GM18873 (cell line): ENCODE results near the gene SDHC.
A peak's percentile ranks its signal among the peaks of the same experiment; 100 is the strongest.
"Not testable (repeated sequence)": the region's sequence is repeated elsewhere in the genome, so short reads cannot be mapped to it uniquely, and the experiment has no call there.

Experiments used
- ATAC-seq: cut with Tn5 transposase; IDR thresholded peaks from one replicate; pipeline ENCODE4 v1.9.1; 2021; ENCODE audit warnings: mild to moderate bottlenecking, moderate library complexity, moderate number of reproducible peaks; ENCODE audit not compliant: unreplicated experiment, low FRiP score

SDHC gene

GRCh38 chr1:161307892-161308638 lies 6.1 kb upstream of the SDHC start:
- ATAC-seq: no peak

- no peak for ATAC-seq
These were observed 4.3 kb upstream of the SDHC start, which contains the start of gene MPZ for GRCh38 chr1:161309868-161310267. Gene MPZ, minus strand, starts transcription at chr1:161309968. Its CDS starts 63 bp downstream, at chr1:161309905.

- no peak for ATAC-seq
These were observed 2.5 kb upstream of the SDHC start for GRCh38 chr1:161311595-161312181.

- ATAC-seq: no peak
These were observed 504 bp upstream of the SDHC start for GRCh38 chr1:161313554-161314200.

GRCh38 chr1:161315841-161316674 lies 1.9 kb downstream of the SDHC start:
- not testable (repeated sequence) for ATAC-seq

GRCh38 chr1:161324020-161324419 lies 9.8 kb downstream of the SDHC start:
- ATAC-seq: no peak

GRCh38 chr1:161330346-161330745 lies 16.2 kb downstream of the SDHC start:
- ATAC-seq: no peak

GRCh38 chr1:161333166-161333565 lies 19.0 kb downstream of the SDHC start:
- no peak for ATAC-seq

- no peak for ATAC-seq
These were observed 21.6 kb downstream of the SDHC start for GRCh38 chr1:161335796-161336195.

- no peak for ATAC-seq
These were observed 28.0 kb downstream of the SDHC start for GRCh38 chr1:161342177-161342576.

GRCh38 chr1:161342821-161343220 lies 28.6 kb downstream of the SDHC start:
- ATAC-seq: no peak

GRCh38 chr1:161350671-161351070 lies 36.5 kb downstream of the SDHC start:
- ATAC-seq: no peak

- no peak for ATAC-seq
These were observed 37.3 kb downstream of the SDHC start for GRCh38 chr1:161351482-161351881.

- ATAC-seq: no peak
These were observed 42.9 kb downstream of the SDHC start for GRCh38 chr1:161357073-161357472.

- no peak for ATAC-seq
These were observed 45.1 kb downstream of the SDHC start for GRCh38 chr1:161359291-161359690.

- no peak for ATAC-seq
These were observed 50.2 kb downstream of the SDHC start for GRCh38 chr1:161364332-161364731.

- no peak for ATAC-seq
These were observed 51.0 kb downstream of the SDHC start for GRCh38 chr1:161365207-161365606.

- ATAC-seq: peak; percentile 87
These were observed 53.7 kb downstream of the SDHC start, which contains the start of gene CFAP126 for GRCh38 chr1:161367684-161368400. Gene CFAP126, minus strand, starts transcription at chr1:161367876. Its CDS starts 8 bp downstream, at chr1:161367868.

GRCh38 chr1:161373442-161373841 lies 59.3 kb downstream of the SDHC start:
- ATAC-seq: no peak

- no peak for ATAC-seq
These were observed 60.2 kb downstream of the SDHC start for GRCh38 chr1:161374373-161374772.
